Measurements from ENCODE around the gene PARS2. TPM values are rescaled to one million over a fixed set of nuclear protein-coding genes. Genes with fewer than 3 reads are reported as not detected.

Gene PARS2
- total RNA-seq, 1 donor from 2014 or later: 5.4 TPM

DNA sequence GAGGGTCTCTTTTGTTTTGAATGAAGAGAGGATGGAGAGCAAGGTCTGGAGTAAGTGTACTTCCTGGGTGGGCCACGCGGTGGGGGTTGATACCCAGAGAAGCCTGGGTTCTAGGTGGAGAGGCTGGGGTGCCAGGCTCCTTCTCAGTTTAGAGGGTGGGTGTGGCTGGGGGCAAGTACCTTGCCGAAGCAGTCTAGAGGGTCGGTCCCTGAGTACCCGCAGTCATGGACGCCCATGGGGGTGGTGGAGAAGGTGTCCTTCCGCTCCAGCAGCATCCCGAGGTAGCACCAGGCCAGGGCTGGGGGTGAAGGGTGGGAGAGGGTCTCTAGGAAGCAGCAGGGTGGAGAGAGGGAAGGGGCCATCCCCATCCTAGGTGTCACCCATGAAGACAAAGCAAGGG is 22.5 kb upstream of the PARS2 start:
- Histone ChIP-seq H3K4me1 (ENCODE audit: insufficient read depth, low read length) (no peaks in the 10 kb centered on the region), H3K9ac (ENCODE audit: low read length) (no peak overlapping the region), H3K27ac (ENCODE audit: low read depth, low read length) (no peak overlapping the region), H3K79me2 (ENCODE audit: insufficient read depth, low read length) (no peaks in the 10 kb centered on the region), H3K27me3 (ENCODE audit: insufficient read depth, low read length) (peaks cover 28% of the 10 kb centered on the region), H4K20me1 (ENCODE audit: insufficient read depth, low read length) (no peaks in the 10 kb centered on the region), H3K36me3 (ENCODE audit: insufficient read depth, low read length) (no peaks in the 10 kb centered on the region), H3K4me3 (ENCODE audit: insufficient read depth, low read depth, low read length) (no peak overlapping the region), H3K9me3 (ENCODE audit: insufficient read depth, low read depth, low read length) (peaks cover 1% of the 10 kb centered on the region), H2AFZ (ENCODE audit: low read depth, low read length) (no peak overlapping the region), H3K4me2 (ENCODE audit: low read length) (no peak overlapping the region)
- TF ChIP-seq, protein P1, sequence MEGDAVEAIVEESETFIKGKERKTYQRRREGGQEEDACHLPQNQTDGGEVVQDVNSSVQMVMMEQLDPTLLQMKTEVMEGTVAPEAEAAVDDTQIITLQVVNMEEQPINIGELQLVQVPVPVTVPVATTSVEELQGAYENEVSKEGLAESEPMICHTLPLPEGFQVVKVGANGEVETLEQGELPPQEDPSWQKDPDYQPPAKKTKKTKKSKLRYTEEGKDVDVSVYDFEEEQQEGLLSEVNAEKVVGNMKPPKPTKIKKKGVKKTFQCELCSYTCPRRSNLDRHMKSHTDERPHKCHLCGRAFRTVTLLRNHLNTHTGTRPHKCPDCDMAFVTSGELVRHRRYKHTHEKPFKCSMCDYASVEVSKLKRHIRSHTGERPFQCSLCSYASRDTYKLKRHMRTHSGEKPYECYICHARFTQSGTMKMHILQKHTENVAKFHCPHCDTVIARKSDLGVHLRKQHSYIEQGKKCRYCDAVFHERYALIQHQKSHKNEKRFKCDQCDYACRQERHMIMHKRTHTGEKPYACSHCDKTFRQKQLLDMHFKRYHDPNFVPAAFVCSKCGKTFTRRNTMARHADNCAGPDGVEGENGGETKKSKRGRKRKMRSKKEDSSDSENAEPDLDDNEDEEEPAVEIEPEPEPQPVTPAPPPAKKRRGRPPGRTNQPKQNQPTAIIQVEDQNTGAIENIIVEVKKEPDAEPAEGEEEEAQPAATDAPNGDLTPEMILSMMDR (IDR thresholded peaks at IDR 0.05; ENCODE audit: insufficient read depth, low read depth, low read length): no peak
- no peak for TF ChIP-seq EZH2 (IDR thresholded peaks at IDR 0.05; ENCODE audit: insufficient read depth, low read length)
- Mint-ChIP-seq H3K36me3 (ENCODE audit: low read depth, unreplicated experiment) (no peaks in the 10 kb centered on the region), H3K27me3 (ENCODE audit: low read depth, unreplicated experiment) (peaks cover 62% of the 10 kb centered on the region), H3K27ac (ENCODE audit: unreplicated experiment) (no peak overlapping the region), H3K9me3 (ENCODE audit: unreplicated experiment) (peaks cover 7% of the 10 kb centered on the region), H3K4me1 (ENCODE audit: low read depth, unreplicated experiment) (no peaks in the 10 kb centered on the region), H3K4me3 (ENCODE audit: unreplicated experiment) (no peak overlapping the region)
- no peak for FAIRE-seq
- DNase-seq (ENCODE audit: low read depth): no peak

DNA sequence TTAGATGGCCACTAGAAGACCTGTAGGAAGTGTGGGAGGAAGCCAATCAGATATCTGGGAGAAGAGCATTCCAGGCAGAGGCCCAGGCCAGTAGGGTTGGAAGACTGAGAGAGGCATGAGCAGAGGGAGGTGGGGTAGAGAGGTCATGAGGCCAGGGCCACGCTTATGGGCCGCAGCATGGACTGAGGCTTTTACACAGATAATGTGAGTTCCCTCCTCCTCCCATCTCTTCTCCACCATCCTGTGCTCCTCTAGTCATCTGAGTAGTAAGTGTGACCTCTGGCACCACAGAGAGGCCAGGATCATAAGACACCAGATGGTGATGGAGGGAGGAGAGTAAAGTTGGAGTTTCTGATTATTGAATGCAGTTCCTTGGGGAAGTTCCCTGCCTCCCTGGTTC is 19.7 kb upstream of the PARS2 start:
- FAIRE-seq: no peak
- Histone ChIP-seq H3K79me2 (ENCODE audit: insufficient read depth, low read length) (no peaks in the 10 kb centered on the region), H3K27ac (ENCODE audit: low read depth, low read length) (no peak overlapping the region), H4K20me1 (ENCODE audit: insufficient read depth, low read length) (no peaks in the 10 kb centered on the region), H3K4me2 (ENCODE audit: low read length) (no peak overlapping the region), H2AFZ (ENCODE audit: low read depth, low read length) (no peak overlapping the region), H3K4me1 (ENCODE audit: insufficient read depth, low read length) (peaks cover 3% of the 10 kb centered on the region), H3K9ac (ENCODE audit: low read length) (no peak overlapping the region), H3K36me3 (ENCODE audit: insufficient read depth, low read length) (no peaks in the 10 kb centered on the region), H3K27me3 (ENCODE audit: insufficient read depth, low read length) (peaks cover 40% of the 10 kb centered on the region), H3K4me3 (ENCODE audit: insufficient read depth, low read depth, low read length) (no peak overlapping the region), H3K9me3 (ENCODE audit: insufficient read depth, low read depth, low read length) (no peaks in the 10 kb centered on the region)
- Mint-ChIP-seq H3K27me3 (ENCODE audit: low read depth, unreplicated experiment) (peaks cover 71% of the 10 kb centered on the region), H3K9me3 (ENCODE audit: unreplicated experiment) (peaks cover 3% of the 10 kb centered on the region), H3K4me3 (ENCODE audit: unreplicated experiment) (no peak overlapping the region), H3K36me3 (ENCODE audit: low read depth, unreplicated experiment) (no peaks in the 10 kb centered on the region), H3K27ac (ENCODE audit: unreplicated experiment) (no peak overlapping the region), H3K4me1 (ENCODE audit: low read depth, unreplicated experiment) (no peaks in the 10 kb centered on the region)
- no peak for DNase-seq (ENCODE audit: low read depth)
- TF ChIP-seq, protein P1 (IDR thresholded peaks at IDR 0.05; ENCODE audit: insufficient read depth, low read depth, low read length): no peak
- no peak for TF ChIP-seq EZH2 (IDR thresholded peaks at IDR 0.05; ENCODE audit: insufficient read depth, low read length)

DNA sequence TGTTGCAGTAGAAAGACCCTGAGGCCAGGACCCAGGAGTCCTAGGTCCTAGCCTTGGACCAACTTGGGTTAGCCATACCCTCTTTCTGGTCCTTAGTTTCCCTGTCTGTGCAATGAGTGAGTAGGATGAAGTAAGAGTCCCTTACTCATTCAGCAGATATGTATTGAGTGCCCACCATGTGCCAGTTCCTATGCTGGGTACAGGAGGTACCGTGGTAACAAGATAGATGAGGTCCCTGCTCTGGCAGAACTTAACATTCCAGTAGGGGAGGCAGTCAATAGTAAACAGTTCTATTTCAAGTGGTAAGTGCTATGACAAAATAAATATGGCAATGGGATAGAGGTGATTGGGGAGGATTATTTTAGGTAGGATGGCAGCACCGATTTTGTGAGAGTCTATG is 18.3 kb upstream of the PARS2 start:
- H3K27me3 ChIP-seq (ENCODE audit: insufficient read depth, low read length): peaks cover 47% of the 10 kb centered on the region
- no peak for FAIRE-seq
- H3K4me1 Mint-ChIP-seq (ENCODE audit: low read depth, unreplicated experiment): no peaks in the 10 kb centered on the region

More for the DNA sequence above, 18.3 kb upstream of the PARS2 start:
- Histone ChIP-seq H3K27ac (ENCODE audit: low read depth, low read length) (no peak overlapping the region), H3K9ac (ENCODE audit: low read length) (no peak overlapping the region), H3K36me3 (ENCODE audit: insufficient read depth, low read length) (no peaks in the 10 kb centered on the region), H3K4me3 (ENCODE audit: insufficient read depth, low read depth, low read length) (no peak overlapping the region), H3K4me2 (ENCODE audit: low read length) (no peak overlapping the region), H4K20me1 (ENCODE audit: insufficient read depth, low read length) (no peaks in the 10 kb centered on the region), H3K9me3 (ENCODE audit: insufficient read depth, low read depth, low read length) (no peaks in the 10 kb centered on the region), H3K4me1 (ENCODE audit: insufficient read depth, low read length) (peaks cover 3% of the 10 kb centered on the region), H3K79me2 (ENCODE audit: insufficient read depth, low read length) (no peaks in the 10 kb centered on the region), H2AFZ (ENCODE audit: low read depth, low read length) (no peak overlapping the region)
- Mint-ChIP-seq H3K36me3 (ENCODE audit: low read depth, unreplicated experiment) (no peaks in the 10 kb centered on the region), H3K27me3 (ENCODE audit: low read depth, unreplicated experiment) (peaks cover 75% of the 10 kb centered on the region), H3K27ac (ENCODE audit: unreplicated experiment) (no peak overlapping the region), H3K4me3 (ENCODE audit: unreplicated experiment) (no peak overlapping the region), H3K9me3 (ENCODE audit: unreplicated experiment) (peaks cover 5% of the 10 kb centered on the region)
- no peak for DNase-seq (ENCODE audit: low read depth)
- no peak for TF ChIP-seq EZH2 (IDR thresholded peaks at IDR 0.05; ENCODE audit: insufficient read depth, low read length)
- TF ChIP-seq, protein P1 (IDR thresholded peaks at IDR 0.05; ENCODE audit: insufficient read depth, low read depth, low read length): no peak

Measured in astrocyte (in vitro differentiated cells and primary cell).